NCI-H2029 (cell line): ENCODE measurements around the gene SFMBT2.

Experiments used
- DNase-seq: peaks from one replicate; lab custom pipeline; 2025; lab: John Stamatoyannopoulos, UW

SFMBT2 gene

DNA sequence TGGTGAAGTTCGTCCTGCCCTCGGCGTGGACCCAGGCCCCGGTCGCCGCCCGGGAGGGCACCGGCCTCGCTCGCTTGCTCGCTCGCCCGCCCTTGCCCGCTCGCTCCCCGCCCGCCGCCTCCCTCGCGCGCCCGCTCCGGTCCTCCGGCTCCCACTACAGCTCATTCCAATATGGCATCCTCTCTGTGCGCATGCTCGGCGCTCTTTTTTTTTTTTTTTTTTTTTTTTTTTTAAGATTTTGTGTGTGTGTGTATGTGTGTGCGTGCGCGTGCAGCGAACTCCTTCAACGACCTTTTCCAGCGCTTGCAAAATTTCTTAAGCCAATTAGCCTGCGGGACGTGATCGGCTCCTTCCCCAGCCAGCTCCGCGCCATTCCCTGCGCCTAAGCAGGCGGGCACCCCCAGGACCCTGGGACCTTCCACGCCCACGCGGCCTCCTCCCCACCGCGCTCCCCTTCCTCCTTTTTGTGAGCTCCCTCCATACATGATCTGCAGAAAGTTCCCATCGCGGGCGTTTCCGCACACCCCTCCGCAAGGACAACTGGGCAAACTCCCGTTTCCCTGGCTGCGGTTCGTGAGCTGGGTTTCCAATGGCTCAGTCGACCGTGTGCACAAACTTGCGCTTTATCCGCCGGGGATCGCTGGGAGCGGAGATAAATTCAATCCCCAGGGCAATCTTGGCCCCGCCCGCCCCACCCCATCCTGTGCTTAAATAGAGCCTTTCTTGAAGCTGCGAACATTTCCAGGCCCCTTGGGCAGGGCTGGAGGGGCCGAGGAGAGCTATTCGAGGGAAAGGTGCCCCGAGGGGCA lies at the start of gene SFMBT2:
TSS of gene SFMBT2 (minus strand) at position 173 of the 809 bp plus-strand sequence. CDS start 29,136 bp downstream, outside the sequence.
- no peak for DNase-seq

DNA sequence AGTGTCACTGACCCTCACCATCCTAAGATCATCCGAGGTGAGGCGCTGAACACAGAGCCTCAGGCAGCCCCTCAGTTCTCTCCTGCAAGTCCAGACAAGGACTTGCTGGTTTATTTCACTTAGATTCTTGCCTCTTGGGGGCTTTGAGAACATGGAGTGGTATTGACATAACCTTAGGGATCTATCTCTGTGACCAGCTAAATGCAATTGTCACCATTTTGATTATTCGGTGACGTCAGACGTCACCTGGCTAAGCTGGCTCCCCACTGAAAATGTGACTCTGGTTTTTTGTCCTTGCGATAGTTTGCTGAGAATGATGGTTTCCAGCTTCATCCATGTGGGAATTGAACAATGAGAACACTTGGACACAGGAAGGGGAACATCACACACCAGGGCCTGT lies 49.2 kb upstream of the SFMBT2 start:
- DNase-seq, result no peak

DNA sequence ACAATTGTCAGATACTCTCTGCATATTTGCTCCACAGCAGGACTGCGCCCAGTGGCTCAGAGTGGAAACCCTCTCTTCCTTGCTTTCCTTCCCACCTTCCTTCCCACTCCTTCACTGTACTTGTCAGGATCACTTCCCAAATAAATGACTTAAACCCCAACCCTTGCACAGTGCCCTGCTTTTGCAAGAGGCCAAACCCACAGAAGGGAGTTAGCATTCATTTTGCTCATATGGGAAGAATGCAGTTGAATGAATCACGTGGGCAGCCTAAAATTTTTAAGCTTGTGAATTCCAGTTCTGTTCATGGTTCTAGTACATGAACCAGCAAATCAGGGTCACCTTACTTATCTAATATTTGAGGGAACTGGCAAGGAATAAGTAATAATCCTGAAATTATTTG lies 47.7 kb upstream of the SFMBT2 start:
- DNase-seq, result no peak

DNA sequence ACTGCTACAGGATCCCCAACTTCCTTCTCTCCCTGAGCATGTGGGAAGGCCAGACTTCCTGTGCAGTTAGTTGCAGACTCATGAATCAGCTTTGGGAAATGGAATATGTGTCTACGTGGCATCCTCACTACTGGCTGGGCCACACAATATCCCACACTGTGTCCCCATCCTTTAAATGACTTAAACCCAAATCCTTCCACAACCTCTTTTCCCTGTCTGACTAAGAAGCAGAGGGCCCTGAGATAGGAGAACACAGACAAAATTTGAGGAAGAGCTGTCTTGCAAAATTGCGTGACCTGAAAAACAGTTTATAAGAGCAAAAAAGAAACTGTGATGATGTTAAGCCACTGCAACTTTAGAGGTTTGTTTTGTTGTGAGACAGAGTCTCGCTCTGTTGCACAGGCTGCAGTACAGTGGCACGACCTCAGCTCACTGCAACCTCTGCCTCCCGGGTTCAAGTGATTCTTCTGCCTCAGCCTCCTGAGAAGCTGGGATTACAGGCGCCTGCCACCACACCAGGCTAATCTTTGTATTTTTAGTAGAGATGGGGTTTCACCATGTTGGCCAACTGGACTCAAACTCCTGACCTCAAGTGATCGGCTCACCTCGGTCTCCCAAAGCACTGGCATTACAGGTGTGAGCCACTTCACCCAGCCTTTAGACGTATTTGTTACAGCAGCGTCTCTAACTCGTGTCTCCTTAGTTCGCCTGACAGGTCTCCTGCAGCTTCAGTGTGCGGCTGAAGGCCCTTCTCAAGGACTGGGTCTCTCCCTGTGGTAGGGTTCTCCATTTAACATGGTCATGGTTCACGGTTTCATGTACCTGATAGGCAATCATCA lies 46.9 kb upstream of the SFMBT2 start:
- DNase-seq, result no peak

DNA sequence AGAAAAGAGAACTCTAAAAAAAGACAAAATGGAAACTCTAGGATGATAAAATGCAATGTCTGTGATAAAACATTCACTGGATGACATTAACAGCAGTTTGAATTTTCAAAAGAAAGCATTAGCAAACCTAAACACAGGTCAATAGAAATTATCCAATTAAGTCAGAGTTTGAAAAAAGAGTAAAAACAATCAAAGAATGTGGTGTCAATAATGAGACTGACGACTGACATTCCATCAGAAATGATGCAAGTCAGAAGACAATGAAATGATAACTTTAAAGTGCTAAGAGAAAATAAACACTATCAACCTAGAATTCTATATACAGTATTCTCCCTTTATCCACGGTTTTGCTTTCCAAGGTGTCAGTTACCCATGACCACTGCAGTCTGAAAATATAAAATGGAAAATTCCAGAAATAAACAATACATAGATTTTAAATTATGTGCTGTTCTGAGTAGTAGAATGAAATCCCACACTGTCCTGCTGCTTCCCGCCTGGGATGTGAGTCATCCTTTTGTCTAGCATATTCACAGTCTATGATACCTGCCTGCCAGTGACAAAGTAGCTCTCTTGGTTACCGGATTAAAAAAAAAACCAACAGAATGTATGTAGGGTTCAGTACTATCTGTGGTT lies 38.3 kb upstream of the SFMBT2 start:
- no peak for DNase-seq

DNA sequence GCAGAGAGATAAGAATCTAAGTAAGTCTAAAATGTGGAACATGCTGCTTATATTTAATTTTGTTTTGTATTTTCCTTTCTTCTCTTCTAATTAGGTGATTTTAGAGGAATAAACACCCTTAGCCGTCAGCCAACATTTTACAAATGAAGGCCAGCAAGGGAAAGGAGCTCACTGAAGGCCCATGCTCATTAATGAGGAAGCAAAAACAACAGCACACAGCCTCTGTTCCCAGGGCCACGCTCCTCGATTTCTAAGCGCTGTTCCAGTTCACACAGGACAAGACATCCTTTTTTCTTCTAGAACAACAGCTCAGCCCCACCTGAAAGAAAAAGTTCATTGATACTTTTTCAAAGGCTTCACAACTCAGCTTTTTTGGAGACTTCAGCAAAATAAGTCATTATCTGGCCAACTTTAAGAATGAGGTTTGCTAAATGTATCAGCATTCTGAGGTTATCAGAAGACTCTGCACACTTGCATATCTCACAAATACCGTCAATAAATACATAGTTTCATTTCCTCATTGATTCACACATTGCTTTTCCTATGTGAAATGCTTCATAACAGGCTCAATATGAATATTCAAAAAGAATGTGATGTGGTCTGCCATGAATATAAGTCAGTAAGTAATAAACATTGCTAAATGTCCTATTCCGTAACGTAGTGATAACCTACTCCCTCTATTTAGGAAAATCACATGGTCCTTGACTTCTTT lies 34.8 kb upstream of the SFMBT2 start:
- no peak for DNase-seq

DNA sequence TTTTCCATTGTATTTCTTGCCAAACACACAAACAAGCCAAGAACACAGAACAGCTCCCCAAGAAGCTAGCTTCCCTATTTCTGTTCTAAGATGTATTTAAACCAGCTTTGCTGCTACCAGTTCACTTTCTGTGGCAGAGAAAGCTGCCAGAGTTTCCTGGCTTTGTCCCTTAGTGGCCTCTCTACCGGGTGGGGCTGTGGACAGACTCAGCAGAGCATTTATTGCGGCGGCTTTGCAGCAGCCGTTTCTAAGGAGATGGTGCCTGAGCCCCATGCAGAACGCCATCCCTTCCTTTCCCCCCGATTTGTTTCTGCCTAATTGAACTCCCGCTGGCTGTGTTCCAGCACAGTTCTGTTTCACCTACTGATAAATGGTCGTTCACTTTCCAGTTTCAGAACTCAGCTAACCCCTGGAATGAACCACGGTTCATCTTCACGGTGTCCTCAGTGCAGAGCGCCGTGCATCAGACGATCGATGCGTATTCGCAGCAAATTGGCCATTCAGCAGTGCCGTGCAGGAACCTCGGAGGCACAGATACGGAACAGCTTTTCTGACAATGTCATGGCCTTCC lies 33.8 kb upstream of the SFMBT2 start:
- no peak for DNase-seq

DNA sequence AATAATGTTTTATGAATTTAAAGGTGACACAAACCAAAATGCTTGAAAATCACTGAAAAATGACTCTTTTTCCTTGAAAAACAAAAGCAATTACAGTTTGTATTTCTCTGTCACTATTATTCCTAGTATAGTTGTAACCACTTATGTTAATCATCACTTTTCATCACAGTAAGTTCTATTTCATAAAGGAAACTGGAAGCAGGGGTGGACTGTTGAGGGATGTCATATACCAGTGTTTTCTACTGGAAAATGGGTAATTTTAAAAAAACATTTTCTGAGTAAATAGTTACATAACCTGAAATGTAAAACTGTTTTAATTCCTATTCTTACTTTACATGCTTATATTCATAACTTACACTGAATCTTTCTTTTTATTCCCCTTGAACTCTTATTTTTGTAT lies 32.2 kb upstream of the SFMBT2 start:
- DNase-seq, result no peak

DNA sequence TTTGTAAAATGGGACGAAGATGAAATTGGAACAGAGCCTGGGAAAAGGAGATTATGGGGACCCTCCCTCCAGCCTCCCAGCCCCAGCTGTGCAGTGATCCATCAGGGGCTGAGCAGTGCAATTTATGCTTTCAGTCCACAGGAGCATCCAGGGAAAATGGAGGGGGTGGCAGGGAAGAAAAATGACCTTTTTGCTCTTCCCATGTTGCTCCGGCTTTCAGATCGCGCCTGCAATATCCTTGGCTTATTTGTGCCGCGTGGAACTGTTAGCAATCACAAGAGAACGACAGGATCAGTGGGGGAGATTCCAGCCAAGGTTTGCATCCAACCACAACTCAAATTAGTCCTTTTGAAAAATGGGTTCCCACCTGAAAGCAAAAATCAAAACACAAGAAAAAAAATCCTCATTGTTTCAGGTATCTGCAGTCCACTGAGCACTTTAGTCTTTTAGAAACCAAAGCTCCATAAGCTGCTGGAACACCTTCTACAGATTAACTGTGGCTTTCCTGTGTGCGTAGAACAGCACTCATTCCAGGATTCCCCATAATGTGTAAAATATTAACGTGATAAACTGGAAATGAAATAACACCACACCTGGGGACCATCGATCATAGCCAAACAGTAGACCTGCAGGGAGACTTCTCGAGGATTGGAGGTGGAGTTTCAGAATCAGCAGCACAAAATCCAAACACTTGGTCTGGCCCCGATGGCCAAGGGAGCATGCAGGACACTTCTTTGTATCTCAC lies 30.7 kb upstream of the SFMBT2 start:
- no peak for DNase-seq

DNA sequence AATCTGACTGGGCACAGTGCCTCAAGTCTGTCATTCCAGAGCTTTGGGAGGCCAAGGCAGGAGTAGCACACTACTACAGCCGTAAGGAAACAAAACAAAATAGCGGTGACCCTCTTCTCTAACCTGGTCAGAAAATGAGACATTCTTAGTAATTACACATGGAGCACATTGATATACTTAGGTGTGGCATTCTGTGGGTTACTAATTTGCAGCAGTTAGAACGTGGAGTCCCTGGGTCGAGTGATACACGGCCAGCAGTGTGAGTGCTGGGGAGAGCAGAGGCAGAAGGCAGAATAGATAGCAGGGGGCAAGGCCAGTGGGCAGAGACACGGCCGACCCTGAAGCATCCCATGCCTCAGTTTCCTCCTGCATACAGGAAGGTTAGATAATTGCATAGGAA lies 28.9 kb upstream of the SFMBT2 start:
- DNase-seq, result no peak

DNA sequence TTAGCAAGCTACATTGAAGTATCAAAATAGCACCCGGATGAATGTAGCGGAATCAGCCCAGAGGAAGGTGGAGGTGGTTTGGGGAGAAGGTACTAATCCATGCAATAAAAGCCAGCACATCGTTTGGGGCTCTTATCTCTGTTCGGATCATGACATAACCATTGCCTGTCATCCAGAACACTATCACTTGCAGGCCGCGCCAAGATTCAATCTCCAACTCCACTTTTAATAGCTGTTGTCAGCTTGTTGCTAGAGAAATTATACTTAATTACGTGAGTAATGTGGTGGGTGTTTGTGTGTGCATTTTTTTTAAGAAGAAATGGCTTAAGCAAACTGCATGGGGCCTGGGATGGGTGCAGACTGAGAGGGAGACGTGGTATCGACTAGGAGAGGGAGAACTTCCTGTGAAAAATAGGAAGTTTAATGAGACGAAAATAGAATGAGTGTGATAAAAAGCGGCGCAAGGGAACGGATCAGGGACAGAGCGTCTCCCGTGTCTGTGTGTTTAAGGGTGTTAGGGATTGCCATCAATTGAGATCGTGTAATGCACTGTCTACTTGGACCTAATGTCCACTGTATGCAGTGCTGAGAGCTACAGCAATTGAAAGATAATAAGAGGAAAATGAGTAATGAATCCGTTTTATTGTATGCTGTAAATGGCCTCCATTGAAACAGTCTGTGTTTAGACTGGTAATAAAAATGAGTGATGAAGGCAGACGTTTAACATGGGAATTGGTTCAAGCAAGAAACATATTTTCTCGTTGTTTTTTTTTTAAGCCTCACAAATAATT lies 27.6 kb upstream of the SFMBT2 start:
- no peak for DNase-seq

DNA sequence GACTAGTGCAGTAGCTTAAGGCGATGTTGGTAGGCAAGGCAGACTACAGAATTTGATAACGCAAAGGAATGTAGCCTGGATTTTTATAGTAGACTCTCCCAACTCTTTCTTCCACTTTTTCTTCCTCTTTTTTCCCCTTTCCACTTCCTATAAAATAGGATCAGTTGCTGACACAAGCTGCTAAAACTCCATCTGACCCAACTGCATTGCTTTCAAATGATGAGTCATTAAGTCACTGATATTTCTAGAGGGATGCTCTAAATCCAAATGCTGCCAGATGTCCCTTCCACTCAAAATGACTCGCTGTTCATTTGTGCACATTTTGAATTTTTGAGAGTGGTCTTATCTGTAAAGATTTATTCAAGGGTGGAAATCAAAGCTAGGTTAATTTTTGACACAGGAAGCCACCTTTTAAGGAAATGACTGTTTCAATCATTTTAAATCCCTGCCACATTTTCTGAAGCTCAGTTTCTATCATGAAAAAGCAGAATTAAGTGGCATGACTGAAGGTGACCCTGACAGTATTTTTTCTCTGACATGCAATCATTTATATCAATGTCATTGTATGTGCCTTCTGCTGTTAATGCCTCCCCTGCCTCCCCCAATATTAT lies 25.8 kb upstream of the SFMBT2 start:
- DNase-seq, result no peak

DNA sequence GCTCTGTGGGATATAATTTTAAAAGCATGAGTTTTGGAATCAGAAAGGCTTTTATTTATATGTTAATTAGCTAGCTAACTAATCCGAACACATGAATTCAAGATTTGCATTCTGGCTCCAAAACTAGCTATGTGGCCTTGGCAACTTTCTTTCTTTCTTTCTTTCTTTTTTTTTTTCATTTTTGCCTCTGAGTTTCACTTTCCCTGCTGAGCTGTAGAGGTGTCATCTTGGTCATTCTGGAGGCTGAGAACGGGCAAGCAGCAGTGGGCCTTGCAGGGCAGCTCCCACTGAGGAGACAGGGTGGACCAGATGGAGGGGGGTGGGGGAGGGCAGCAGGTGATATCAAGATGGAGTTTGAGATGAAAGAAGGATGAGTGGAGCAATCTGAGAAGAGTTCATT lies 24.8 kb upstream of the SFMBT2 start:
- no peak for DNase-seq

DNA sequence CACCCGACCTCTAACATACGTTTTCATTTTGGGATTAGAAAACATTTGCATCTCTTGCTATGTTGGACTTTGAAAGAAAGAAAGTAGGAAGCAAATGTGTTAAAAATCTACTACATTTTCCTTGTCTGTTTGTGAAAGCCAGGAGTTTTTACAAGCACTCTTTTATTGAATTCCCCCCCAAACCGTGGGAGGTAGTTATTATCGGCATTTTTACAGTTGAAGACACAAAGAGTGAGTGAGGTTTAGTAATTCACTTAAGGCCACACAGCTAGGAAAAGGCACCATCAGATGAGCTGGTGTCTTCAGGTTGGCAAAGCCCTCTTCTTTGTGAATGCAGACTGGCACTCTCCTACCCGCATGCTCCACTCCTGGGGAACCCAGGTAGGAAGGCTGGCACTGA lies 23.5 kb upstream of the SFMBT2 start:
- DNase-seq, result no peak

DNA sequence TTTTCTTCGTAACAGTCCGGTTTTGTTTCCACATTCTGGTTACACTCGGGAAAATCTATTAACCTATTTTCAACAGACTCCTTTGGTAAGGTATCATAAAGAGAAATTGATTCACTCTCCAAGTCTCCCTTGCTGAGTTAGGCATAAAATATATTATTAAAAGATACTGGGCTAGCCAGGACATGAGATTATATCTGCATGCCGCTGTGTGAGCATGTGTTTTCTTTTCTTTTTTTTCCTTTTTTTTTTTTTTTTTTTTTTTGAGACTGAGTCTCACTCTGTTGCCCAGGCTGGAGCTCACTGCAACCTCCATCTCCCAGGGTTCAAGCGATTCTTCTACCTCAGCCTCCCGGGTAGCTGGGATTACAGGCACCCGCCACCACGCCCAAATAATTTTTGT lies 23.0 kb upstream of the SFMBT2 start:
- no peak for DNase-seq

DNA sequence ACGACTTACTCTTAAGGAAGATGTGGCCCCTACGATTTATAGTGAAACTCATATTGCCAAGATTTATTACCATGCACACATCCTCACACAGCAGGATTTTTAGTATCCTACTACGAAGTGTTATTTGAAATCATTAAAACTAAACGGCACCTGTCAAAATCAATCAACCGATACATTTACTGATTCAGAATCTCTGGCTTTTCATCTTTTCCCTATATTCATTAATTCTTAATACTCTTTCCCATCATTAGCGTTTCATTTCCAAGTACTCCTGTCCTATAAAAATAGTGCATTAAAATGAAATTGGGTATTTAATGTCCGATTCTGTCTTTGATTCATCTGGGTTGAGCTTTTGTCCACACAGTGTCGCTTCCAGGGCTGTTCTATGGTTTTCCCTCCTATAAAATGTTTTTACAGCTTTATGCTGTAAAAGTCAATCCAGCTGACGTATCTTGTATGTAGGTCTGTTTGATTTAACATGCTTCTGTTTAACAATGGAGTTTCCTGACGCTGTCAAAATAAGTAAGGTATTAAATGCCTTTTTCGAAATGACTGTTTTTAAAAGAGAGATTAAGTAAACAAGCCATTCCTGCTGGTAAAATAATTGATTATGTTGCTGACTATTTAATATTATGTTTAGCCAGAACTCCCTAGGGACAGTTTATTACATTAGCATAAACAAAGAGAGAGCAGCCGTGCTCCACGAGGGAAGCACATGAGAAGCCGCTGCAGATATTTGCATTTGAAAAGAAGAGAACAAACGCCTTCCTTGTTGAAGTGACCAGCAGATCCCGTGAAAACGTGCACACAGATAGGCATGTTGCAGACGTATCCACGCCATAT lies 22.3 kb upstream of the SFMBT2 start:
- no peak for DNase-seq

DNA sequence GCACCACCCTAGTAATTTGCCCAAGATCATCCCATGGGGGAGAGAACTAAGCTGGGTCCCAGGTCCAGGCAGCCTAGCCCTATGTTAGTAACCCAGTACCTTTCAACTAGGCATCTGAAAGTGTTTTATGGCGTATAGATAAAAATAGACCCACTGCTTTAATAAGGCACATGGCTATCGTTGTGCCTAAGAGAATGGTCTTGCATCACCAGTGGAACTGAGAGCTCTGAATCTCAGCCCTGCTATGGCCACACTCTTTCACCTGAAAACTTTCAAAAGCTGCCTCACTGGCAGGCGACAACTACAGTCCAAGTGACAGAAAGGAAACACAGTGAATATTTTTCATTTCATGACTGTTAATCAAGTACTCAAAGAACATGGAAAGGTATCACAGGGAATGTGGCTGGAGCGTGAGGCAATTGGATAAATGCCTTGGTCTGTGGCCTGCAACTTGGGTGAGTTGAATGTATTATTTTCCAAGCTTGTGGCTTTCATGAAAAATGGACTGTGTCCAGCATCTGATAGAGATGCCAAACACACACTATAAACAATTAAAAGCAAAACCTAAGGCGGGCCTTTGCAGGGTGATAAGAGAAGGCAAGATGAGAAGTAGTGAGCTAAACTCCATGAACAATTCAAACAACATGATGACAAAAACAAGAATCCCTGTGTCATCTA lies 18.0 kb upstream of the SFMBT2 start:
- DNase-seq, result no peak

DNA sequence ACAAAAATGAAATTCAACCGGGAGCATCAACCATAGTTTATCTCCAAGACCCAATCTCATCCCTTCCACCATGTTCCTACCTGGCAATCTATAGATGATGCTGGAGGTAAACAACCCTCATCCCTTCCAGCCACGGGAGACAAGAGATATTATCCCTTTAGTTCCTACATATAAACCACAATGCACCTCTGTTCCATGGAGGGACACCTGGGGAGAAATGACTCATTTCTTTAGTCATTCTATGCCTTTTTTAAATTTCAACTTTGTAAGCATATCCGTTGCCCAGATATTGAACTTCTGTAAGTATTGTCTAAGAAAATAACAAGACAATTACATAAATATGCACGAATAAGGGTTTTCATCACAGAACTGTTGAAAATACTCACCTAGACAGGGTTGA lies 15.5 kb upstream of the SFMBT2 start:
- DNase-seq, result no peak
